ENCODE data around the gene AAK1. TPM values are rescaled to one million over a fixed set of nuclear protein-coding genes. Genes with fewer than 3 reads are reported as not detected.

Gene AAK1
- total RNA-seq, 2 experiments from 2014 or later, result 95.2 to 99.3 TPM

DNA sequence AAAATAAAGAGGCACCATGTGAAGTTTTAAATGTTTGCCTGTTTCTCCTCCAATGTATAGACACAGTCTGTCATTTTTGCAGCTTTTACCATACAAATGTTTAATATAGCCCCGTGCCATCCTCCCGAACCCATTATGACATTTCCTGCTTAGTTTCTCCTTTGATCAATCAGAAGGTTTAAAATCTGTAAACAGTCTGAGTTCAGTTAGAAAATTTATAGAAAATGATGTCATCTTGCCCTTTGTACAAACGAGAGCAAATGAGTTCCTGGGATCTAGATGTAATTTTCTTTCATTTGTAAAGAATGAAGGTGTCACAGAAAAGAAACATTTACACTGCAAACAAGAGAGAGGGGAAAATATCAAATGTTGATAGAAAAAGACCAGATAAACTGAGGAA lies 143.6 kb downstream of the AAK1 start:
- intact Hi-C loops (cut with micrococcal nuclease), result loop anchor here (2.0 kb wide), 1 partner anchor 63 kb away; the partner anchor contains the start of gene NFU1
- POLR2A ChIA-PET, result no interaction called here

DNA sequence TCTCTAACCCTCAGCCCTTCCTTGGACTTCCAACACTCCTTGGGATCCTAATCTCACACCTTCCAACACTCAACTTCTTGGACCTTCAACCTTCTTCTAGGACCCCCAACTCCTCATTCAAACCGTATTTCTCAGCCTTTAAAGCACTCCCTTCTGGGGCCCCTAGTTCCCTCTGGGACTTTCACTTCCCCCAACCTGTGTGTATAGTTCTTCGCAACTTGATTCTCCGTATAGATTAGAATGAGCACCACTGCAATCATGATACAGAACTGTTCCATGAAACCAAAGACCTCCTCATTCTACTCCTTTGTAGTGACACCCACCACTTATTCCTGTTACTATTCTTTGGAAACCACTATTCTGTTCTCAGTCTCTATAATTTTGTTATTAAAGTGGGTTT lies 144.3 kb downstream of the AAK1 start:
- Mint-ChIP-seq H3K27ac (peak overlapping the region; percentile 32), H3K36me3 (peaks cover 13% of the 10 kb centered on the region), H3K4me1 (ENCODE audit: low read depth) (peaks cover 29% of the 10 kb centered on the region), H3K9me3 (no peaks in the 10 kb centered on the region), H3K27me3 (no peaks in the 10 kb centered on the region), H3K4me3 (no peak overlapping the region)
- CTCF ChIA-PET, result no interaction called here
- DNase-seq, result no peak
- intact Hi-C loops (cut with micrococcal nuclease), result no loop called here
- POLR2A ChIA-PET, result no interaction called here

More for the DNA sequence above, 143.6 kb downstream of the AAK1 start:
- no peak for DNase-seq
- Mint-ChIP-seq H3K27me3 (no peaks in the 10 kb centered on the region), H3K4me3 (no peak overlapping the region), H3K4me1 (ENCODE audit: low read depth) (peaks cover 29% of the 10 kb centered on the region), H3K27ac (peak overlapping the region; percentile 44), H3K36me3 (peaks cover 17% of the 10 kb centered on the region), H3K9me3 (no peaks in the 10 kb centered on the region)
- CTCF ChIA-PET, result interaction anchor here (2.0 kb wide), 1 partner anchor 65 kb away, joined by 9 read pairs; no protein-coding TSS in a partner anchor

DNA sequence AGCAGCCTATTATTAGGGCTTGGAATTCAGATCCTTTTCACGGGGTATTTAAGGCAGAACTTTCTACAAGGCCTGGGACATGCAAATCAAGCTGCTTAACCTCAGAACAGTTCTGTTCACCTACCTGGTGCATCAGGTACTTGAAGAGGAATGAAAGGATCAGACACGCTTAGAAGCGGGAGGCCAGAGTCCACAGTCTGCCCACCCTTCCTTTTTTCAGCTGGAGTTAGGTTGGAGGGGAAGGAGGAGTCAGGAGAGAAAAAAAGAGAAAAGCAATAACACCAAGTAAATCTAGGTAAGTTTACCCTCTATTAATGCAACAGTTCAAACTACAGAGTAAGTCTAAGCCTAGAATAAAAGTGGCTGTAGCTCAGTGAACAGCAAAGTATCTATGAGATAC lies 147.7 kb downstream of the AAK1 start:
- Mint-ChIP-seq H3K36me3 (peaks cover 15% of the 10 kb centered on the region), H3K4me1 (ENCODE audit: low read depth) (peaks cover 39% of the 10 kb centered on the region), H3K27me3 (no peaks in the 10 kb centered on the region), H3K27ac (no peak overlapping the region), H3K9me3 (no peaks in the 10 kb centered on the region), H3K4me3 (no peak overlapping the region)
- ChIA-PET CTCF (interaction anchor here (0.8 to 1.6 kb wide), 2 partner anchors 9 to 70 kb away, joined by 4 read pairs; no protein-coding TSS in a partner anchor), POLR2A (interaction anchor here (0.6 kb wide), 1 partner anchor 18 kb away, joined by 4 read pairs; no protein-coding TSS in a partner anchor)
- intact Hi-C loops (cut with micrococcal nuclease), result no loop called here
- DNase-seq, result no peak

DNA sequence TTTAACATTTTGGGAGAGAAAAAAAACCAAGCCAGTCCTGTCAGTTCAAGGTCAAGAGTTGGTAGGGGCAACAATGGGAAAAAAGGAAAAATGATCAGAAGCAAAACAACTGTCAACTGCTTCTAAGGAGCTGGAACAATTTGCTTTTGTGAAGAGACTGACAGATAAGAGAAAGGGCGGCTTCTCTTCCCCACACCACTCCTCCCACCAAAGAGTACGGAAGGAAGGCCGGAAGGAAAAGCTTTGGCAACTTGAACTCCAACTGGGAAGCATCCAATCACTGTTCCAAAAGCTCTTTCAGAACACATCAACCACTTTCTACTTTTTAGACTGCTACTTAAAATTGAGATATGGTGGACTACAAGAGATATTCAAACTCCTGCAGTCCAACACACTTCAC lies 148.5 kb downstream of the AAK1 start:
- Mint-ChIP-seq H3K4me1 (ENCODE audit: low read depth) (peaks cover 39% of the 10 kb centered on the region), H3K4me3 (no peak overlapping the region), H3K27me3 (no peaks in the 10 kb centered on the region), H3K9me3 (no peaks in the 10 kb centered on the region), H3K36me3 (peaks cover 17% of the 10 kb centered on the region), H3K27ac (no peak overlapping the region)
- intact Hi-C loops (cut with micrococcal nuclease), result no loop called here
- no peak for DNase-seq
- POLR2A ChIA-PET, result no interaction called here
- CTCF ChIA-PET, result no interaction called here

DNA sequence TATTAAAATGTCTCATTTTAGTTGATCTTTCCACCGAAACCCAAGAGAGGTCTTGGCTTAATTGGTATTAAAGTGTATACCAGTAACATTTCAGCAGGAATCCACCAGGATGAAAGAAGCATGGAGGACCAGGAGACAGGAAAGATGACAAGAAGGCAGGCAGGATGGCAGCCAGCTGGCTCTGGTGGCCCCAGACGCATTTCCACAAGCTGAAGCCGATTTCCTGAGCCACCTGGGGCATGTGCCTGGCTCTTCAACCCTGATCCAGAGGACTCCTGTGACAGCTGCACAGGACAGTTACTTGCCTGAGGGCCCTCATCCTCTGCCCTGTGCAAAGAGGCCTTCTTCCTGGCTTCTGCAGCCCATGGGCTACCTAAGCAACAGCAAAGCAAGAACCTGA lies 149.4 kb downstream of the AAK1 start:
- POLR2A ChIA-PET, result interaction anchor here (0.5 kb wide), 1 partner anchor 54 kb away, joined by 4 read pairs; no protein-coding TSS in a partner anchor
- H3K27ac Mint-ChIP-seq, result no peak overlapping the region
- no peak overlapping the region for H3K4me3 Mint-ChIP-seq
- H3K27me3 Mint-ChIP-seq, result no peaks in the 10 kb centered on the region
- H3K4me1 Mint-ChIP-seq (ENCODE audit: low read depth), result peaks cover 32% of the 10 kb centered on the region
- no peak for DNase-seq
- intact Hi-C loops (cut with micrococcal nuclease), result no loop called here
- peaks cover 20% of the 10 kb centered on the region for H3K36me3 Mint-ChIP-seq
- CTCF ChIA-PET, result no interaction called here
- H3K9me3 Mint-ChIP-seq, result no peaks in the 10 kb centered on the region

DNA sequence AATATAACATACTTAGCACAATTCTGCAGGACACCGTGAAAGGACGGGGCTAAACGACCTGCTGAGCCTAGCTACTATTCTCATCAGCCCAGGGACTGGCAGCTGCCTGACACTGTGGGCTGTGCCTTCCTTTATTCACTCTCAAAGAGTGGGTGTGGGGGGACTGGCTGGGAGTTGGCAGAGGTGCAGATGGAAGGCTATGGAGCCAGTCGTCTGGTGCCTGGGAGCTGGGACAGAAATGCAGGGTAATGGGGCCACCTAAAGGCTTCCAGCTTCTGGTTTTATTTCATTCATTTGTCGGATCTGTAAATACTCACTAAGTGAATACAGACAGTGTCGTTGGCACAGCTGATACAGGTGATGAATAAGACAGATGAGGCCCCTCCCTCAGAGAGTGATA lies 150.3 kb downstream of the AAK1 start:
- intact Hi-C loops (cut with micrococcal nuclease), result no loop called here
- no peak overlapping the region for H3K4me3 Mint-ChIP-seq
- H3K27me3 Mint-ChIP-seq, result no peaks in the 10 kb centered on the region
- H3K4me1 Mint-ChIP-seq (ENCODE audit: low read depth), result peaks cover 30% of the 10 kb centered on the region
- H3K9me3 Mint-ChIP-seq, result no peaks in the 10 kb centered on the region
- no peak for DNase-seq
- ChIA-PET POLR2A (no interaction called here), CTCF (no interaction called here)
- H3K27ac Mint-ChIP-seq, result no peak overlapping the region
- H3K36me3 Mint-ChIP-seq, result peaks cover 23% of the 10 kb centered on the region

DNA sequence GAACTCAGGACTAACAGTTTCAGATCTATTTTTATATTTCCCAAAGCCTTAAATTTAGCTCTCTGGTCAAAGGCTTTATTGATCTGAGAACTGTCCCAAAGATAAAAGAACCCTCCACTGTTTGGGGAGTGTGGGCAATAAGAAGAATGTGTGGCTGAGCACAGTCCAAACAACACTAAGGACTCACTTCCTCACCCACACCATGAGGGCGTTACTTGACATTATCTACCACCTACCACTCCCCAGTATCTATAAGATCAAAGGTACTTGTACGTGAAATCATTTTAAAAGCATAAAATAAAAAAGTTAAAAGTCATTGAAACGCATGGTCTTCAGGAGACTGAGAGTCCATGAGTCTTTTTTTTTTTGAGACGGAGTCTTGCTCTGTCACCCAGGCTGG lies 151.7 kb downstream of the AAK1 start:
- no peak for DNase-seq
- ChIA-PET POLR2A (interaction anchor here (0.7 kb wide), 1 partner anchor 9 kb away, joined by 3 read pairs; no protein-coding TSS in a partner anchor), CTCF (no interaction called here)
- Mint-ChIP-seq H3K9me3 (no peaks in the 10 kb centered on the region), H3K4me3 (no peak overlapping the region), H3K36me3 (peaks cover 30% of the 10 kb centered on the region), H3K27ac (no peak overlapping the region), H3K27me3 (no peaks in the 10 kb centered on the region), H3K4me1 (ENCODE audit: low read depth) (peaks cover 30% of the 10 kb centered on the region)
- intact Hi-C loops (cut with micrococcal nuclease), result no loop called here

DNA sequence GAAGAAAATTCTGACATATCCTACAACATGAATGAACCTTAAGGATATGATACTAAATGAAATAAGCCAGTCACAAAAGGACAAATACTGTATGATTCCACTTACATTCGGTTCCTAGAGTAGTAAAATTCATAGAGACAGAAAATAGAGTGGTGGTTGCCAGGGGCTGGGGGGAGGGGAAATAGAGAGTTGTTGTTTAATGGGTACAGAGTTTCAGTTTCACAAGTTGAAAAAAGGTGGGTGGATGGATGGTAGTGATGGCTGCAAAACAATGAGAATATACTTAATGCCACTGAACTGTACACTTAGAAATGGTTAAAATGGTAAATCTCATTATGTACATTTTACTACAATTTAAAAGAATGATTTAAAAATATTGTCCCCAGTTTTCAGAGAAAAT lies 153.1 kb downstream of the AAK1 start:
- DNase-seq, result peak; percentile 62
- peak overlapping the region; percentile 6 for H3K27ac Mint-ChIP-seq
- H3K4me3 Mint-ChIP-seq, result no peak overlapping the region
- peaks cover 31% of the 10 kb centered on the region for H3K36me3 Mint-ChIP-seq
- CTCF ChIA-PET, result interaction anchor here (0.7 to 1.2 kb wide), 2 partner anchors 11 to 27 kb away, joined by 3 read pairs; no protein-coding TSS in a partner anchor
- intact Hi-C loops (cut with micrococcal nuclease), result no loop called here
- POLR2A ChIA-PET, result no interaction called here
- no peaks in the 10 kb centered on the region for H3K9me3 Mint-ChIP-seq
- H3K4me1 Mint-ChIP-seq (ENCODE audit: low read depth), result peaks cover 30% of the 10 kb centered on the region
- H3K27me3 Mint-ChIP-seq, result no peaks in the 10 kb centered on the region

DNA sequence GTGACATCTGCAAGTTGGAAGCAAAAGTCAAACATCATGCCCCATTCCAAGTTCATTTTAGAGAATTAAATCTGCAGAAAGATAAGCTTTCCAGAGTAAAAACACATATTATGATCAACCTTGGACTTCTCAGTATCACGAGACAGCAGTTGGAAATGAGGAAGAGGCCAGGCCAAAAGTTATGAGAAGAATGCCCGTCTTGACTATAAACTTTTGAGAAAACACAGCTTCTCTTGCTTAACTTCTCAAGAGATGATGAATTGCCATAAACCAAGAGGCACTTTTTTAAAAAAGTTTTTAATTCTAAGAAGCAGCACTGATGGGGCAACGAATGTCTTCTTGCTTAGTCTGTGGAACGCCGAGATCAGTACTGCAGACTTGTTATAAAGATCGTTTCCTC lies 153.7 kb downstream of the AAK1 start:
- no peak overlapping the region for H3K4me3 Mint-ChIP-seq
- POLR2A ChIA-PET, result no interaction called here
- CTCF ChIA-PET, result no interaction called here
- no peaks in the 10 kb centered on the region for H3K27me3 Mint-ChIP-seq
- H3K27ac Mint-ChIP-seq, result no peak overlapping the region
- intact Hi-C loops (cut with micrococcal nuclease), result no loop called here
- H3K9me3 Mint-ChIP-seq, result no peaks in the 10 kb centered on the region
- no peak for DNase-seq
- H3K36me3 Mint-ChIP-seq, result peaks cover 35% of the 10 kb centered on the region
- H3K4me1 Mint-ChIP-seq (ENCODE audit: low read depth), result peaks cover 35% of the 10 kb centered on the region

DNA sequence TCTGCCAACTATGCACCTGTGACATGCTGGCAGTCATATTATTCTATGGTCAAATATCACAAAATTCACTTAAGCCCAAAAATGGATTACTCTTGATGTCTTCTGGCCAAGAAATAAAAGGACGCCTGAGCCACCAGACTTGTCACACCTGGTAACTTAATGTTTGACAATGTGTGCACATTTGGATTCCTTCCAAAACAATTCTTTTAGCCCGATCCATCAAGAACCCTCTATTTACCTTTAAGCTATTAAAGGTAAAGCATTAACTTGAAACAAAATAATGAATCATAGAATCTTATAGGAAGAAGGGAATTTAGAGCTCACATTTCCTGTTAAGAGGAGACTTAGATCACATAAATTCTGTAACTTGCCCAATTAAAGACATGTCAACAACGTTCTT lies 159.8 kb downstream of the AAK1 start:
- Mint-ChIP-seq H3K4me1 (ENCODE audit: low read depth) (peaks cover 29% of the 10 kb centered on the region), H3K9me3 (no peaks in the 10 kb centered on the region), H3K36me3 (peaks cover 32% of the 10 kb centered on the region), H3K4me3 (no peak overlapping the region), H3K27me3 (no peaks in the 10 kb centered on the region), H3K27ac (peak overlapping the region; percentile 30)
- no peak for DNase-seq
- CTCF ChIA-PET, result no interaction called here
- POLR2A ChIA-PET, result interaction anchor here (0.6 kb wide), 2 partner anchors 22 to 113 kb away, joined by 3 to 4 read pairs; no protein-coding TSS in a partner anchor
- intact Hi-C loops (cut with micrococcal nuclease), result no loop called here

DNA sequence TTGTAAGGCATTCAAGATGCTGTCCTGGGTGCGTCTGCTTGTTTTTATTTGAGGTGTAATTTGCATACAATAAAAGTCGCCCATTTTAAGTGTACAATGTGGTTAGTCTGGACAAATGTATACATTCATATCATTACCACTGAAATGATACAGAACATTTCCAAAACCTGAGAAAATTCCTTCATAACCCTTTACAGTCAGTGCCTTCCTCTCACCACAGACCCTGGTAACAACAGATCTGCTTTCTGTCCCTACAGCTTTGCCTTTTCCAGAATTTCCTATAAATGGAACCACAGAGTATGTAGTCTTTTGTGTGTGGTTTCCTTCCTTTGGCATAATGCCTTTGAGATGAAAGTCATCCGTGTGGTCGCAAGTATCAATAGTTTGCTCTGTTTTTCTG lies 160.5 kb downstream of the AAK1 start:
- Mint-ChIP-seq H3K9me3 (no peaks in the 10 kb centered on the region), H3K4me3 (no peak overlapping the region), H3K4me1 (ENCODE audit: low read depth) (peaks cover 33% of the 10 kb centered on the region), H3K27me3 (no peaks in the 10 kb centered on the region), H3K27ac (peak overlapping the region; percentile 30), H3K36me3 (peaks cover 27% of the 10 kb centered on the region)
- CTCF ChIA-PET, result no interaction called here
- intact Hi-C loops (cut with micrococcal nuclease), result no loop called here
- DNase-seq, result no peak
- POLR2A ChIA-PET, result interaction anchor here (0.6 kb wide), 1 partner anchor 23 kb away, joined by 3 read pairs; no protein-coding TSS in a partner anchor

DNA sequence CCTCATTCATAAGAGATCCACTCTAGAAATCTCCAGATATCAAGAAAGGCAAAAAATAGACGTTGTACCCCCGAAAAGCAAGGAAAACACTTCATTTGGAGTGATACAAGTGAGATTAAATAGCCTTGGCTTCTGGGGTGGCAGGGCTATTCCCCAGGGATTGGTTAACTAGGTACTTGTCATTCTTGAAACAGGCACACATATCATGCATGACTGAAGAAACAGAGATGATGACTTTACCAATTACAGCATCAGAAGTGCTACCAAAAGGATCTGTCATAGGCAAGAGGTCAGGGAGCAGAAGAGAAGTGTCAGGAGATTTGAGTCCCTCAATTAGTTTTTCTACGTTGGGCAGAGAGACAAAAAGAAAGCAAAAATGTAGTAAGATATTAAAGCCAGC lies 161.1 kb downstream of the AAK1 start:
- no peak for DNase-seq
- H3K4me1 Mint-ChIP-seq (ENCODE audit: low read depth), result peaks cover 38% of the 10 kb centered on the region
- no peaks in the 10 kb centered on the region for H3K27me3 Mint-ChIP-seq
- ChIA-PET POLR2A (no interaction called here), CTCF (no interaction called here)
- peaks cover 25% of the 10 kb centered on the region for H3K36me3 Mint-ChIP-seq
- no peak overlapping the region for H3K4me3 Mint-ChIP-seq
- intact Hi-C loops (cut with micrococcal nuclease), result no loop called here
- no peaks in the 10 kb centered on the region for H3K9me3 Mint-ChIP-seq
- no peak overlapping the region for H3K27ac Mint-ChIP-seq

DNA sequence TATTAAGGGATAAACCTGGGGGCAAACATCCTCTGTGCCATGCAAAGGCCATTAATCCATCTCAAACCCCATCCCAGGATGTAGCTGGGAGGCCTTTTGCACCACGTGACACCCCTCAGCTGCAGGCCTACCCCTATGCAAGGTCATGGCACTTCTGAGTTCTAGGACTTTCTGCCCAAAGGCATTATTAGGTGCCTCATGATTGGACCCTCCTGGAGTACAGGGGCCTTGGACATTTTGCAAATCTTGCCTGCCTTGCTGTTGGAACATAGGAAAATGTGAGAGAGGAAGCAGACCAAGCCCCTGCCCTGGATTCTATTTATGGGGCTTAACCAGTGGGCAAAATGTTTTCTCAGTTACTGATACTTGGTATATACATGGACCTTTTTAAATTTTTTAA lies 162.1 kb downstream of the AAK1 start:
- intact Hi-C loops (cut with micrococcal nuclease), result no loop called here
- Mint-ChIP-seq H3K4me3 (no peak overlapping the region), H3K27ac (no peak overlapping the region), H3K9me3 (no peaks in the 10 kb centered on the region), H3K36me3 (peaks cover 27% of the 10 kb centered on the region), H3K4me1 (ENCODE audit: low read depth) (peaks cover 49% of the 10 kb centered on the region), H3K27me3 (no peaks in the 10 kb centered on the region)
- no peak for DNase-seq
- POLR2A ChIA-PET, result no interaction called here
- CTCF ChIA-PET, result no interaction called here

Measured in activated CD4-positive, alpha-beta memory T cell treated with anti-CD3 and anti-CD28 coated beads for 36 hours (primary cell).